ENCODE data around the gene SLC24A4. TPM values are rescaled to one million over a fixed set of nuclear protein-coding genes. Genes with fewer than 3 reads are reported as not detected.

The SLC24A4 gene
- total RNA-seq, 6 donors from 2014 or later, result 0.49 to 5.7 (median 2.0) TPM

DNA sequence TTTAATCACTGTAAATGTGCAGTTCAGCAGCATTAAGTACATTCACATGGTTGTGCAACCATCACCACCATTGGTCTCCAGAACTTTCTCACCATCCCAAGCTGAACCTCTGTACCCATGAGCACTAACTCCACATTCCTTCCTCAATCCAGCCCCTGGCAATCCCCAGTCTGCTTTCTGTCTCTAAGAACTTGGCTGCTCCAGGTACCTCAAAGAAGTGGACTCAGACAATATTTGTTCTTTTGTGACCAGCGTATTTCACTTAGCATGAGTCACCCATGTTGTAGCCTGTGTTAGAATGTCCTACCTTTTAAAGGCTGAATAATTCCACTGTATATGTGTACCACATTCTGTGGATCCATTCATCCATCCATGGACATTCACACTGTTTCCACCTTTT is 64.6 kb downstream of the SLC24A4 start:
- peaks cover 0 to 4% (median 0%) of the 10 kb centered on the region in 4 donors for H3K4me1 ChIP-seq

GRCh38 chr14:92389598-92390158 is 66.7 kb downstream of the SLC24A4 start:
- DNase-seq, result no peak
- no peaks in the 10 kb centered on the region for H3K27me3 ChIP-seq
- ATAC-seq (ENCODE audit: low FRiP score in 2 of 2), result no peak
- no peaks in the 10 kb centered on the region for H3K9me3 ChIP-seq
- 75 to 79% methylated on average over 11 to 12 of the region's 12 CpGs for WGBS, 2 donors
- peaks cover 0 to 4% (median 0%) of the 10 kb centered on the region in 4 donors for H3K4me1 ChIP-seq
- no peaks in the 10 kb centered on the region for H3K36me3 ChIP-seq
- no peak for TF ChIP-seq POLR2A (IDR thresholded peaks at IDR 0.05)
- TF ChIP-seq EP300 (IDR thresholded peaks at IDR 0.05), result no peak
- TF ChIP-seq CTCF (IDR thresholded peaks at IDR 0.05), result no peak
- TF ChIP-seq POLR2AphosphoS5 (IDR thresholded peaks at IDR 0.05), result no peak
- H3K4me3 ChIP-seq, result no peak overlapping the region
- no peak overlapping the region for H3K27ac ChIP-seq

More for the DNA sequence above, 64.6 kb downstream of the SLC24A4 start:
- TF ChIP-seq POLR2AphosphoS5 (IDR thresholded peaks at IDR 0.05), result no peak
- TF ChIP-seq POLR2A (IDR thresholded peaks at IDR 0.05), result no peak
- Histone ChIP-seq H3K27ac (peak overlapping the region in 1 of 4 donors; percentile 80), H3K9me3 (no peaks in the 10 kb centered on the region), H3K27me3 (no peaks in the 10 kb centered on the region), H3K36me3 (no peaks in the 10 kb centered on the region), H3K4me3 (no peak overlapping the region)
- ATAC-seq (ENCODE audit: low FRiP score in 2 of 2) (no peak), DNase-seq (no peak)
- 64 to 92% methylated on average over 1 of the region's 1 CpG for WGBS, 2 donors

DNA sequence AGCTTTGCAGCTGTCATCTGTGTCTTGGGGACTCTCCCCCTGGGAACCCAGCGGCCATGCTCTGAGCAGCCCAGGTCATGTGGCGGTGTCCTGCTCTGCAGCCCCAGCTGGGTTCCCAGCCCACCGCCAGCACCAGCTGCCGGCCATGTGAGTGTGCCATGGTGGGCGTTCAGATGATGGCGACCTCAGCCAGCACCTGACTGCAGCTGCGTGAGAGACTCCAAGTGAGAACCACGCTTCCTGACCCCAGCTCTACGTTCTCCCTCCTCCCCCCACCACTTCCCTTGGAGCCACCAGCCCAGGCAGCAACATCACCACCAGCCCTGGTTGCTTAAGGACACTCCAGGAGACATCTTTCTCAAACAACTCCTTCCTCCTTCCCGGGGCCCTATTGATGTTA is 68.8 kb downstream of the SLC24A4 start:
- H3K27me3 ChIP-seq, result no peaks in the 10 kb centered on the region
- DNase-seq (peak; percentile 57 to 62), ATAC-seq (ENCODE audit: low FRiP score in 2 of 2) (peak in 1 of 2 donors; percentile 23)
- H3K36me3 ChIP-seq, result no peaks in the 10 kb centered on the region
- H3K27ac ChIP-seq, result peak overlapping the region in 1 of 4 donors; percentile 37
- H3K9me3 ChIP-seq, result no peaks in the 10 kb centered on the region
- TF ChIP-seq POLR2A (IDR thresholded peaks at IDR 0.05), result no peak
- no peak for TF ChIP-seq CTCF (IDR thresholded peaks at IDR 0.05)
- TF ChIP-seq EP300 (IDR thresholded peaks at IDR 0.05), result no peak
- TF ChIP-seq POLR2AphosphoS5 (IDR thresholded peaks at IDR 0.05), result no peak
- H3K4me3 ChIP-seq, result no peak overlapping the region
- WGBS, 2 donors, result 68 to 73% methylated on average over 9 to 10 of the region's 10 CpGs
- peaks cover 0 to 4% (median 0%) of the 10 kb centered on the region in 4 donors for H3K4me1 ChIP-seq

DNA sequence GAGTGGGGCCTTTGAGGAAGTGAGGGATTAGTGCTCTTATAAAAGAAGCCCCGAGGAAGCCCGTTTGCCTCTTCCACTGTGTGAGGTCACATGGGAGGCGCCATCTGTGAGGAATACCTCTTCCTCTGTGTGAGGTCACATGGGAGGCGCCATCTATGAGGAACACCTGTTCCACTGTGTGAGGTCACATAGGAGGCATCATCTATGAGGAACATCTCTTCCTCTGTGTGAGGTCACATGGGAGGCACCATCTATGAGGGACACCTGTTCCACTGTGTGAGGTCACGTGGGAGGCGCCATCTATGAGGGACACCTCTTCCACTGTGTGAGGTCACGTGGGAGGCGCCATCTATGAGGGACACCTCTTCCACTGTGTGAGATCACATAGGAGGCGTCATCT is 69.7 kb downstream of the SLC24A4 start:
- WGBS, 2 donors, result 78 to 98% methylated on average over 4 to 9 of the region's 9 CpGs
- TF ChIP-seq POLR2A (IDR thresholded peaks at IDR 0.05) (no peak), POLR2AphosphoS5 (IDR thresholded peaks at IDR 0.05) (no peak), EP300 (IDR thresholded peaks at IDR 0.05) (no peak), CTCF (IDR thresholded peaks at IDR 0.05) (no peak)
- DNase-seq, result no peak
- ATAC-seq (ENCODE audit: low FRiP score in 2 of 2), result no peak
- H3K27me3 ChIP-seq, result no peaks in the 10 kb centered on the region
- H3K4me1 ChIP-seq, result peaks cover 0 to 4% (median 0%) of the 10 kb centered on the region in 4 donors
- no peaks in the 10 kb centered on the region for H3K9me3 ChIP-seq
- H3K36me3 ChIP-seq, result no peaks in the 10 kb centered on the region
- H3K27ac ChIP-seq, result peak overlapping the region in 1 of 4 donors; percentile 37
- no peak overlapping the region for H3K4me3 ChIP-seq

GRCh38 chr14:92397150-92397952 is 74.4 kb downstream of the SLC24A4 start:
- Histone ChIP-seq H3K4me1 (peaks cover 5 to 7% (median 6%) of the 10 kb centered on the region in 4 donors), H3K27me3 (no peaks in the 10 kb centered on the region), H3K4me3 (no peak overlapping the region), H3K27ac (peak overlapping the region in 2 of 4 donors; percentile 3 to 57), H3K9me3 (no peaks in the 10 kb centered on the region), H3K36me3 (no peaks in the 10 kb centered on the region)
- ATAC-seq (ENCODE audit: low FRiP score in 2 of 2), result peak; percentile 60 to 69
- TF ChIP-seq POLR2AphosphoS5 (IDR thresholded peaks at IDR 0.05) (no peak), EP300 (IDR thresholded peaks at IDR 0.05) (no peak), CTCF (IDR thresholded peaks at IDR 0.05) (no peak), POLR2A (IDR thresholded peaks at IDR 0.05) (no peak)
- DNase-seq, result peak in 1 of 2 donors; percentile 45
- 54 to 61% methylated on average over 9 of the region's 9 CpGs for WGBS, 2 donors

All from upper lobe of left lung (tissue), 6 donors.